Stimulated activated CD8-positive, alpha-beta memory T cell treated with anti-CD3 and anti-CD28 coated beads, Interleukin-12 subunit alpha, Interleukin-12 subunit beta, amount 100 ng/mL, for 24 hours (primary cell): Measurements from ENCODE around the gene BTBD1.
"Not testable (repeated sequence)": the region's sequence is repeated elsewhere in the genome, so short reads cannot be mapped to it uniquely, and the experiment has no call there.

Experiments used
- DNase-seq: peaks from one replicate; pipeline ENCODE4 v3.0.0-alpha.2; 2020; ENCODE audit errors: extremely low read depth

The BTBD1 gene

DNA sequence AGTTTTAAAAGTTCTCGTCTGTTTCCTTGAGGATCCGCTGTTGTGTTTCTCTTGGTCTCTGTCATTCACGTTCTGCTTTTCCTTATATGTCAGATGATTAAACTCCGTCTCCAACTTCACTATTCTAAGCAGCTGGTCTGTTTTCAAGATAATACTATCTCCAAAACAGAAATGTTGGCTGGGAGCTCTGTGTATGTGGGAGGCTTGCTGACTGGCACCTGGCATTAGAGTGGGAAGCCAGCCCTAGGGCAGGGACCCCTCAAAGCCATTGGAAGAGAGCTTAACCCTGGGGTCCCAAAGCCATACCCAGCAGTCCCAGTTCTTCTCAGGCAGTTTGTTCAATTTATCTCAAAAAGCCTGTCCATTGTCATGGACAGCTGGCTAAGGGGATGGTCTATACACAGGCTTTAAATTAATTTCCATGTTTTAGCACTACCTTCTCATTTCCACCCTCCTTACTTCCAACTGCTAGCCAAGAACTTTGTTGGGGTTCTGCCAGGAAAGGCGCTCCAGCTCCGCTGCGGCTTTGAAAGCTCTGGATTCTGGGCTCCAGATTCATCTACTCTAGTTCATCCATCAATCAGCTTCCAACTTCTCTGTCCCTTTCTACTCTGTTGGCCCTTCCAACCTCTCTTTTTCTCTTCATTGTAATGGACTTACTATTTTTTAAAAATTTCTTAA lies 9.2 kb downstream of the BTBD1 start:
- DNase-seq = no peak

DNA sequence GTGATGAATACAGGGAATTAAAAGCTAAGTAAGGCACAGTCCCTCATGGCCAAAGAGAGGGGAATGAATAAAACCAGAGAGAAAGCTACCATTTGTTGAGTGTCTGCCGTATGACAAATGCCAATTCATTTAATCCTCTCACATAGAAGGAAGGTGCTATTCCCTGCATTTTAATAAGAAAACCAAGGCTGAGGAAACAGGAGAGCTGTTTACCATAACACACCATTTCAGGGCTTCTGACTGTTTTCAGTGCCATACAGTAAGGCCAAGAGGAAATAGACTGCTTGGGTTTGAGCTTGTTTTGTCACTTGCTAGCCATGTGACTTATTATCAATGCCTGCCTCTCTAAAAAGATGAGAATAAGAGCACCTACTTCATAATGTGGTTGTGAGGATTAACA lies 10.1 kb downstream of the BTBD1 start:
- no peak for DNase-seq

DNA sequence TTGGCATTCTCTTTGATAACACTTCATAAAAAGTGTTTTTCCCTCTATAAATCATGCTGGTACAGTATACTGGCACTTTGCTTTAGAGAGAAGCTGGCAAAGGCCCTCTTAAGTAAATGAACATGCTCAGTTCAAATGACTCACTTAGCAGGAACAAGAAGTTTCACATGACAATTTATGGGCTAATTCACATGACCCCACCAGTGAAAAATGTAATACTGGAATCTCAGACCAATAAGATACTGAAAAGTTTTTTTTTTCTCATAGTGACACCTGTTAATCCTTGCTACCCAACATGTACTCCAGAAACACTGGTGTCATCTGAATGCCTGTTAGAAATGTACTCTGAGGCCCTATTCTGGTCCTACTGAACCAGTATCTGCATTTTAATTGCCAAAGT lies 13.9 kb downstream of the BTBD1 start:
- DNase-seq = no peak

DNA sequence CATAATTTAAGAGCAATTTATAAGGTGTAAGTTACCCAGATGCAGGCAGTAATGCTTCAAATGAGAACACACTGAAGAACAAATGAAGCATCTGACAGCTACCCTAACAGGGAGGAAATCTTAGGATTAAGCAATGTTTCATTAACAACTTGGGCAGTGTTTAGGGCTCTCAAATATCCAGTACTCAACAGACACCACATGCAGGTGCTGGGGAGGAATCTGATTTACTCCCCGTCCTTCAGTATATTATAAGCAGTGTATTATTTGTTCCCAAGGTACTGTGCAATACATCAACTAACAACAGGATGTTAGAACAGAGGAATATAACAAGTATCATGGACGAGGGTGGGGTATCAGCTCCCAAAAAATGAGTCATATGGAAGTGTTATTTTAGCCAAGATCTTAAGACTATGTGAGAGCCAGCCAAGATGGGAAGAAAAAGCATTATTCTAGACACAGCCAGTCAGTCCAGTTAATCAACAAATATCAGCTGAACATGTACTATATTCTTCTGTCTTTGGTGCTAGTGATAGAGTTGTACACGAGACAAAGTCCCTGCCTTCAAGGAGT lies 20.4 kb downstream of the BTBD1 start:
- DNase-seq = no peak

DNA sequence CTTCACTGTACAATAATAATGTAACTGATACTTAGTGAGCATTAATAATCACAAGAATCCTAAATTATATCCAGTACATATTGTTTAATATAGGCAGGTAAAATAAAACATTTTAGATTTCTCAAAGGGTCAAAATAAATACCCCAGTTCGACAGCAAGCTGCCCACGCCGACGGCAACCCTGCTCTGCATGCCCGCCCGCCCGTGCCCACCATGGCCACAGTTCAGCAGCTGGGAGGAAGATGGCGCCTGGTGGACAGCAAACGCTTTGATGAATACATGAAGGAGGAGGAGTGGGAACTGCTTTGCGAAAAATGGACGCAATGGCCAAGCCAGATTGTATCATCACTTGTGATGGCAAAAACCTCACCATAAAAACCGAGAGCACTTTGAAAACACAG lies 22.9 kb downstream of the BTBD1 start:
- DNase-seq = no peak

- no peak for DNase-seq
Observed at GRCh38 chr15:83039206-83039605, 27.8 kb downstream of the BTBD1 start.

GRCh38 chr15:83036253-83036652 lies 30.8 kb downstream of the BTBD1 start:
- no peak for DNase-seq

GRCh38 chr15:83031234-83031633 lies 35.8 kb downstream of the BTBD1 start:
- not testable (repeated sequence) for DNase-seq

GRCh38 chr15:83030021-83030420 lies 37.0 kb downstream of the BTBD1 start:
- DNase-seq = no peak

DNA sequence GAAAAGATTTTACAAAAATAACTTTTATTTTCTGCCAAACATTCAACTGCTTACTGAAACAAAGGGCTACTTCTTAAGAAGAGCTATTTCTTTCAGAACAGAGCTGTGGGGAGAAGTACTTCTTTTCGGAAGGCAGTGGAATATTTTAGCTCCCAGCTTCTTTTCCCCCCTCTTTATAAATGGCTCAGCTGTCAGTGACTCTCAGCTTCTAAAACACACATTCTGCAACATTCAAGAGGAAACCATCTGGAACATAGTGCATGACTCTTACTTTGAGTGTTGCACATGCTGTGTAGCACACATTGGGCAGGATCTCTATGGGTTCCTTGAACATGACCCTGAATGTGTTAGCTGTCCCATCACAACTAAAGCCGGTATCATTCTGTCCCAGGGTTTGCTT lies 48.6 kb downstream of the BTBD1 start:
- DNase-seq = no peak

- DNase-seq = no peak
Observed at GRCh38 chr15:83016906-83017305, 50.1 kb downstream of the BTBD1 start.

GRCh38 chr15:83015361-83015760 lies 51.7 kb downstream of the BTBD1 start:
- DNase-seq = no peak

- no peak for DNase-seq
Observed at GRCh38 chr15:83014205-83014653, 52.8 kb downstream of the BTBD1 start.

DNA sequence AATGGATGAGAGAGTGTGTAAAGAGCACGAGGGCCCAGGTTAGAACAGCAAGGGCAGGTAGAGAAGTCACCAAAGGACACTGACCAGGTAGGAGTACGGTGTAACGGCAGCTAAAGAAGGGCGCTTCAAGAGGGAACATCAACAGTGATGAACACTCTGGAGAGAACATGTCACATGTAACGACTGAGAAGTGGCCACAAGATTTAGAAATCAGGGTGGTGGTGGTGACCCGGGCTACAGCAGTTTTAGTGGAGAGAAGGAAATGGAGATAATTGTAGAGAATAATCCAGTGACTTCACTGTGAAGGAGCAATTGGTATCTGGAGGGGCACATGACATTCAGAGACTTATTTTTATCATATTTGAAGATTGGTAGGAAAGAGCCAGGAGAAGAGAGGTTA lies 54.4 kb downstream of the BTBD1 start:
- no peak for DNase-seq

DNA sequence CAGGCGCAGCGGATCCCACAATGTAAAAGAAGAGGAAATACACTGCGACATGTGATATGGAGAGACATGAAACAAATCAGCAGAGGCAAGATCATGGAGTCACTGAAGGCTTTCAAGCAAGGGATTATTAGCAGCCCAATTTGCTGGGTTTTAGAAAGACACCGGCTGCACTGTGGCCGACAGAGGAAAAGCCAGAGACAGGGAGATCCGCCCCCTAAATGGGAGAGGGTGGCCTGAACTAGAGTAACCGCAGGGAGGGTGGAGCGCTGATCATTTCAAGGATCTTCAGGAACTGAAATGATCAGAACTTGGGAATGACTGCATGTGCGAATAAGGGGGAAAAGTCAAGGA lies 55.0 kb downstream of the BTBD1 start:
- no peak for DNase-seq

GRCh38 chr15:83011271-83012075 lies 55.6 kb downstream of the BTBD1 start, which contains the start of gene C15orf40:
Gene C15orf40 (minus strand): TSS chr15:83011639. CDS start chr15:83011607, 32 bp downstream.
- DNase-seq = peak; percentile 73

DNA sequence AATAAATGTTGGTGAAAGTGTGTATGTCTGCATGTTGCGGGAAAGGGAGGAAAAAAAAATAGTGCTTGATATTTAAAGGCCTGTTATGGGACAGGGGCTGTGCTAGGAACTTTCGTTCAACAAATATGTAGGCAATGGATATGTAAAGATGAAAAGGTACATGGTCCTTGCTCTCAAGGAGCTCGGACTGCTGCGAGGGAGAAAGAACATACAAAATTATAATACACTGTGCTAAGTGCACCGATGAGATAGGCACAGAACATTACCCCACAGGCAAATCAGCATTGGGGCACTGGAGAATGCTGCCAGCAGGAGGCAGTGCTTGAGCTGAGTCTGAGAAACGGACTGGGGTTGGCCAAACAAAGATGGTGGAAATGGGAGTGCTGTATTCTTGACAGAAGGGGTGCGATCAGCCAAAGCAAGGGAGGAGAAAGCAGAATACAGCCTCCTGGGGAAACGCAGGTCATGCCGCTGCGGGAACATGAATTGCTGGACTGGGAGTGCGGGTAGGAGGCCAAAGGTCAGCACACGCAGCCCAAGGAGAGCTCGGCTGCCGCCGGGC lies 56.3 kb downstream of the BTBD1 start:
- peak; percentile 39 for DNase-seq

- DNase-seq = not testable (repeated sequence)
Observed at GRCh38 chr15:83000672-83001031, 66.4 kb downstream of the BTBD1 start.

GRCh38 chr15:82999905-83000671 lies 67.0 kb downstream of the BTBD1 start:
- no peak for DNase-seq

DNA sequence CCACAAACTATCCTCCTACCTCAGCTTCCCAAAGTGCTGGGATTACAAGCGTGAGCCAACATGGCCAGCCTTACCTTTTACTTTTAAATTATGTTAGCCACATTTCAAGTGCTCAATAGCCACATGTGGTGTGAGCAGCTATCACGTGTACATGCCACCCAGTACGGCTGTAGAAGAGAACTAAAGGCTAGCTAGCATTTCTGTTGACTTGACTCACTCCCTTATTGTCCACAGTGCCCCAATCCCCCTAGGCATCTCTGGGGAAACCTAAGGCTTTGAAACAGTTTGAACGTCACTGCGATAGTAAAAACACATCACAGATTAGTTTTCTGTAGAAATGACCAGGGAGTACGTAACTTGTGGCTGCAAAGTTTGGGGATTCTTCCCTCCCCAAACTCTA lies 67.6 kb downstream of the BTBD1 start:
- no peak for DNase-seq

GRCh38 chr15:82995938-82996337 lies 71.1 kb downstream of the BTBD1 start:
- no peak for DNase-seq

DNA sequence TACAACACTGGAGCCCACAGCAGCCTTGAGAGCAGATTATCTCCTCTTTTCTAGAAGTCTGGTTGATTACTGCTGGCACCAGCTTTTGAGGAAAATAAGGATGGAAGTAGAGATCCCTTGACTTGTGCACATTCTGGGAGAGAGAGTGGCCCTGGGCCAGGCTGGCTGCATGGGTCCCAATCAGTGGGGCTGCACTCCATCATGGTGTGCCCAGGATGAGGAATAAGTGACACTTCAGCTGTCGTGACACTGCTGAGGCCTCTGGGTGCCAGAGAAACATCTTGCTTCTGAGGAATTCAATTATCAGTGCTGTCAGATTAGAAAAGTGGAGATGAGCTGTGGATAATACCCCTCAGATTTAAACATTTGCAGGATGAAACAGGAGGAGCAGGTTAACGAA lies 72.0 kb downstream of the BTBD1 start:
- DNase-seq = no peak
